SIG-M5 treated with dmso at 0.1 percent for 504 hours (cell line): ENCODE measurements around the gene CEP70.
"Not testable (repeated sequence)": the region's sequence is repeated elsewhere in the genome, so short reads cannot be mapped to it uniquely, and the experiment has no call there.

Source experiments
- DNase-seq: peaks from one replicate; lab custom pipeline; 2025; ENCODE audit not compliant: unreplicated experiment; lab: John Stamatoyannopoulos, UW

CEP70 gene

DNA sequence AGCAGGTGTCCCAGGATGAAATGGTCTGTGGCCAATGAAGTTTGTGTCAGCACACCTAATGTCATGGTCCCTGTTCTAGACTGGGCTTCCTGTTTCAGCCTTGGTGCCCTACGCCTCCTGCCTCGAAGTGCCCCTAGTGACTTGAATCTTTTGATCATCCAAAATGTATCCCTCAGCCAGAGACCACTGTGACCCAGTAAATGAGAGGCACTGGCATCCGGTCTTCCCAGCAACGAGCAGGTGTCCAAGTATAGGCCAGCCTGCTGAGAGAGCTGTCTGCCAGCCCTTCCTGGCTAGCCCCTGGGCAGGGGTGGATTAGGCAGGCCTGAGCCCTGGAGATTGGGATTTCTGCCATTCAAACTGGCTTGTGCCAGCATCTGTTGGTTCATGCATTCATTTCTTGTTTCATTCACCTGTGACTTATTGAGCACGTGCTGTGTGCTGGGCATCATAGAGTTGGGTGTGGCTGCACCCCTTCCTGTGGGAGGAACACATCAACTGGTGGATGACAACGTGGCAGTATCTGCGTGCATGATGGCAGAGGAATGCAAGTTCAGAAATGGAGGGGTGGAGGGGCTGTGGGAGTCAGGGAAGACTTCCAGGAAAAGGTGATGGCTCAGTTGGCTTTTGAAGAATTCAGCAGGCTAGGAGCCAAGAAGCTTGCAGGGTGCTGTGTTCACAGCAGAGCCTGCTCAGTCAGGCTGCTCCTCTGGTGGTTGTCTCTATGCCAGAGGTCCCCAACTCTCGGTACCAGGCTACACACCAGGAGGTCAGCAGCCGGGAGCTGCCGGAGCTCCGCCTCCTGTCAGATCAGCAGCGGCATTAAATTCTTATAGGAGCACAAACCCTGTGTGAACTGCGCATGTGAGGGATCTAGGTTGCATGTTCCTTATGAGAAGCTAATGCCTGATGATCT lies 138.0 kb downstream of the CEP70 start:
- no peak for DNase-seq

DNA sequence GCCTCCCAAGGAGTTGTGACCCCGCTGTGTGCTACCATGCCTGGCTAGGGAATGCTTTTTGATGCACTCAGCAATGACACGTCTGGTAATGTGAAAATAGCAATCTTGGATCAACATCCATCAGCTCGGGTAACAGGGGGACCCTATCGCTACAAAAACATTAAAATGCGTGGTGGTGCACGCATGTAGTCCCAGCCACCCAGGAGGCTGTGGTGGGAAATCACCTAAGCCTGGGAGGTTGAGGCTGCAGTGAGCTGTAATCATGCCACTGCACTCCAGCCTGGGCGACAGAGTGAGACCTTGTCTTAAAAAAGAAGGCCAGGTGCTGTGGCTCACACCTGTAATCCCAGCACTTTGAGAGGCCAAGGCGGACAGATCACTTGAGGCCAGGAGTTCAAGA lies 140.1 kb downstream of the CEP70 start:
- DNase-seq = not testable (repeated sequence)

DNA sequence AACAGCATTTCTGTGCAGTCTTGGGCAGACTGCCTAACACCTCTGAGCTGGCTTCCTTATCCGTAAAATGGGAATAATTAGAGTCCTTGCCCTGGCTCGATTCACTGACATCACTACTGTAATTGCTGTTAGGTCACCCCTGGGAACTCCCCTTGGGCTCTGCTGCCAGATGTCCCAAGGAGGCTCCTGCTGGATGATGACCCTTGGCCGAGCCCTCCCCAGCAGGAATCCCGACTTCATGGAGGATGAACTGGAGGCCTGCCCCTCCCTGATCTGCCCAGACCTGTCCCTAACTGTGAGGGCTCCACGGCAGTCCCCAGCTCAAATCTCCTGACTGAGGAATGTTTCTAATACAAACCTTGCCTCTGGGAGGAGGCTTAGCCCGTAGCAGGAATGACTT lies 141.6 kb downstream of the CEP70 start:
- DNase-seq = no peak

DNA sequence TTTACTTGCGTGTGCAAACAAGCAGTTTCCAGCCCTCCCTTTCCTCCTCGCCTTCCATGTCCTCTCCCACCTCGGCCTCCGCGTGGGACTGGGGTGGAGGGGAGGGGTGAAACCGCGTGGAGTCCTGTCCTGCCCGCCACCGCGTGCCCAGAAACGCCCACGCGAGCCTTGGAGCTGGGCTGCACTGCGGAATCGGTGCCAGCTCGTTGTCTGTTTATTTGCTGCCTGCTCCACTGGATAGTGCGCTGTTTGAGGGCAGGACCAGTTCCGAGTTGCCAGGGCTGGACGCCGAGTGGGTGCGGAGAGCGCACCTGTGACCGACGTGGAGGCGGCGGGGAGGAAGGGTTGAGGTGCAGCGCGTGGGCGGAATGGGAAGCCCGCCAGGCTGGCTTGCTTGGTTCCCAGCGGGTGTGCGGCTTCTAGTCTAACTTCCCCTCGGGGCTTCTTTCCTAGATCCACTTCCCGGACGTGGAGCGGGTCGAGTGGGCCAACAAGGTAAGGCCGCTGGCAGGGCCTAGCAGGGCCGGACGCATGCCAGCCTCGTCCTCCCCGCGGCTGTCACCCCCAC lies 142.4 kb downstream of the CEP70 start:
- DNase-seq = no peak

DNA sequence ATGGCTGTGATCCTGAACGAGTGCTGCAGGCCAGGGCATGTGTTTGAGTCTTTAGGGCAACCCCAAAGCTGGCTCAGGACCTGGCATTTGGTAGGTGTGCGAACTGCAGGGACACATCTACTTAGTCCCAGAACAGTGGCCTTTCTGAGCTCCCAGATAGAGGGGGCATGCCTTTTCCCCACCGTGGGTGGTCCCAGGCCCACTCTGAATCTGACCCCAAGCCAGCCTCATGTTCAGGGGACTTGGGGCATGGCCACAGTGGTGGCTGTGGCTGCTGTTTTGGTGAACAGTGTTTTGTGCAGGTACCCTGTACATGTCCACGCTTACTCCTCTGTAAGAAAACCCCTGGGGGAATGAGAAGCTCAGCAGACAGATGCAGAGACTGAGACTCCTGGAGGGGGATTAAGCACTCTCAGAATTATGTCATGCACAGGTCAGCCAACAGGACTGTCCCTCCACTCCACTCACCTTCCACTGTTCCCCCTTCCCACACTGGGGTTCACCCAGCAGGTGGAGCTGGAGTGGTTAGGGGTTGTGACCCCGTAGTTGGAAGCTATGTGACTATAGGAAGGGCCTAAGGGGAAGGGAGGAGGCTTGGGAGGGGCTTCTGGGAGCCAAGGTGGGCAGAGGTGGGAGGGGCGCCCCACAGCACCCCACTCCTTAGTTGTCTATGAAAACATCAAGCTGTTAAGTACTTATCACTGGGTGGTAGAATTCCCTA lies 143.2 kb downstream of the CEP70 start:
- no peak for DNase-seq

DNA sequence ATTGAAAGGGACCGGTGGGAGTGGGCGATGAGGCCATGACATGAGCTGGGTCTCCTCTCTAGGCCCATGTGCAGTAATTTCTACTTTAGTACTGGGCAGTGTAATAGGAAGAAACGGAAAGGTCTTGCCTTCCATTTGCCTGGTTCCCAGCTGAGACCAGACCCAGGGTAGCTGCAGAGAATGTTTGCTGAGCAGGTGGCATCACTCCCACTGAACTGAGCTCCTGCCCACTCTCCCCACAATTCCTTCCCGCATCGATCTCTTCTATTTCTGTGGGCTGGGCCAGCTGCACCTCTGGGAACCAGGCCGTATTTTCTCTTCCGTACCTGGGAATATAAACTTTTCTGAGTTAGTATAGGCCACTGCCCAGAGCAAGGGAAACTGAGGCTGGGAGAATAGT lies 143.9 kb downstream of the CEP70 start:
- no peak for DNase-seq

DNA sequence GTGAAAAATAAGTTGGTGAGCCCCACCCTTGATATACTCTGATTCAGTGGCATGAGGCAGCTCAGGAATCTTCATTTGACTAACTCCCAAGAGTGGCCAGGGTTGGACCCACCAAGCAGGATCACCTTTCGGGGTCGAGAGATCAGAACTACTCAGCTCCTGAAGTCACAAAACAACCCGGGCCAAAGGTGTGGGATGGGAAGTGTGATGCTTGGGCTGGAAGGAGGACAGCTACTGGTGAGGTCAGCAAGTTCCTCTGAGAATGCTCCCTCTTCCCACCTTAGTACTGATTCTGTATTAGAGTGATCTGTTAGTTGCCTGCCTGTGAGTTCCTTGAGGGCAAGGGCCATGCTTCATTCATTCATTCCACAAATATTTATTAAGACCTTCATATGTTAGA lies 144.6 kb downstream of the CEP70 start:
- DNase-seq = no peak

DNA sequence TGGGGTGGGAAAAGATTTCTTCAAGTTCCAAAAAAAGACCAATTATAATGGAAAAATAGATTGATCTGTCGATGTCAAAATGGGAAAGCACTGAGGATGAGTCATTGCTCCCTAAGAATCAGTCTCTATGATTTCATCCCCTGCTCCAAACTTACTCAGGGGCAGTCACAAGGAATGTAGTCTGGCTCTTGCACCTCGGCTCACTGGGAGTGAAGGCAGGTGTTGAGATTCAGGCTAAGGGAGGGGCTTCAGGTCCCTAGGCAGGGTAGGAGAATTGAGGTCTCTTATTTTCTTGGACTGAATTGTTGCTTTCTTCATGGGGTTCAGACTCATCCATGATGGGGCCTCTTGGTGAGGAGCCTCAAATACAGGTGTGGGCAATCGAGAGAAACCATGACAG lies 145.4 kb downstream of the CEP70 start:
- no peak for DNase-seq

DNA sequence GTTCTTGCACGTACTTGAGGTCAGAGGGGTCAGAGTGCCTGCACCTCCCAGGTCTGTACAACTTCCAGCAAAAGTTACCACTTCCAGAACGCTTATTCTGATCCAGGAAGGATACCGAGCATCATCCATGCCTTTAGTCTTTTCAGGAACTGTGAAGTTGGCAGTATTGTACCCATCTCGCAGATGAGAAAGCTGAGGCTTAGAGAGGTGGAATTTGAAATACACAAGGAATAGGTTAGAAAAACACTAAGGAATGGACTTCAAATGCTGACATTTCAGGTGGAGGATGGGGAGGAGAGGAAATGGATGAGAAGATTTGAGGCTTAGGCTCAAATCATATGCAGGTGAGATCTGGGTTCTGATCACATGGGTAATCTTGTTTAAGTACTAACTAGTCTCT lies 148.4 kb downstream of the CEP70 start:
- DNase-seq = no peak

DNA sequence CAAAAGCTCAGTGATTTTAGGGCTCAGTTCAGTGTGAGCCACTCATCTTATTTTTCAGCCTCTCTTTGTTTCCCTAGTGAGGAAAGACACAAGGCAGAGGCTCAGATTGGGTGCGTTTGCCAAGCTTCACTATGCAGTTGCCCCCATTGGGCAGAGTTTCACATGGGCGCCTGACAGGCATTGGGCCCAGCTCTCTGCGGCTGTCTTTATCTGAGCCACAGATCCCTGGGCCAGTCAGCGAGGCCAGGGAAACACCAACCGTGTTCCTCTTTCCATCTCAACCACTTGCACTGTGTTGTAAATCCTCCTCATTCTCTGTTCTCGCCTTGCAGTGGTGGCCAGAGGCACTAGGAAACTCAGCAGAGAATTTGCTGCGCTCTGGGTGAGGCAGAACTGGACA lies 148.8 kb downstream of the CEP70 start:
- DNase-seq = peak; percentile 11
